SK-N-SH (cell line): ENCODE results near the gene RASGRP4. TPM values are rescaled to one million over a fixed set of nuclear protein-coding genes. Genes with fewer than 3 reads are reported as not detected.

Experiments
- CTCF ChIA-PET: fragments of 300-600, 350-600 bp; formaldehyde crosslinking; extraction: SDS; loops from one replicate; lab custom pipeline; 2021; lab: Yijun Ruan, JAX
- POLR2A ChIA-PET: fragments of 350-600 bp; sonication (Branson Sonifier 250); formaldehyde crosslinking; extraction: SDS; loops from one replicate; lab custom pipeline; 2020; ENCODE audit warnings: antibody characterized with exemption, inconsistent platforms; lab: Yijun Ruan, JAX
- DNase-seq: peaks from one replicate; pipeline ENCODE4 v3.0.0; 2012
- H2AFZ ChIP-seq: fragments of 200-600 bp; sonication (generic); 2 replicates; pipeline ENCODE4 v1.8.1; 2016; ENCODE audit warnings: antibody characterized with exemption, mild to moderate bottlenecking, low read depth
- H3F3A ChIP-seq: fragments of 200-600 bp; sonication (generic); replicated peaks from 2 replicates; pipeline ENCODE3; 2016; ENCODE audit warnings: antibody characterized with exemption, mild to moderate bottlenecking; ENCODE audit not compliant: insufficient read depth
- H3K27ac ChIP-seq, 2 experiments: fragments of 200-500 bp in 1 of 2; fragments of 200-600 bp in 1 of 2; sonication (Bioruptor generic) in 1 of 2; sonication (generic), shearing (Covaris generic) in 1 of 2; 2 replicates each; pipeline versions ENCODE4 v1.5.1 to v1.6.1; 2014 to 2016; ENCODE audit warnings: low read depth in 2 of 2, inconsistent platforms in 1 of 2, low read length in 1 of 2, mild to moderate bottlenecking in 1 of 2, mixed read lengths in 1 of 2
- H3K27me3 ChIP-seq: fragments of 200-600 bp; sonication (generic), shearing (Covaris generic); 2 replicates; pipeline ENCODE4 v1.6.1; 2016; ENCODE audit warnings: mixed run types; ENCODE audit not compliant: insufficient read depth
- H3K36me3 ChIP-seq, 2 experiments: fragments of 200-500 bp in 1 of 2; fragments of 200-600 bp in 1 of 2; sonication (Bioruptor generic) in 1 of 2; sonication (generic) in 1 of 2; replicated peaks in 1 of 2; 2 replicates each; pipeline versions ENCODE3 to v1.5.1; 2014 to 2016; ENCODE audit warnings: low read length in 1 of 2, mild to moderate bottlenecking in 1 of 2; ENCODE audit not compliant: insufficient read depth in 2 of 2, control insufficient read depth in 1 of 2
- H3K4me1 ChIP-seq, 2 experiments: fragments of 200-500 bp in 1 of 2; fragments of 200-600 bp in 1 of 2; sonication (Bioruptor generic) in 1 of 2; sonication (generic), shearing (Covaris generic) in 1 of 2; 2 replicates each; pipeline versions ENCODE4 v1.5.1 to v1.6.1; 2014 to 2016; ENCODE audit warnings: low read depth in 1 of 2, low read length in 1 of 2, mixed run types in 1 of 2; ENCODE audit not compliant: insufficient read depth in 2 of 2, control insufficient read depth in 1 of 2
- H3K4me2 ChIP-seq: fragments of 200-600 bp; sonication (generic), shearing (Covaris generic); 2 replicates; pipeline ENCODE4 v1.6.1; 2017; ENCODE audit warnings: mixed run types
- H3K4me3 ChIP-seq, 2 experiments: fragments of 200-500 bp in 1 of 2; fragments of 200-600 bp in 1 of 2; sonication (Bioruptor generic) in 1 of 2; sonication (generic), shearing (Covaris generic) in 1 of 2; 2 replicates each; pipeline versions ENCODE4 v1.5.1 to v1.8.1; 2014 to 2016; ENCODE audit warnings: low read depth in 2 of 2, inconsistent platforms in 1 of 2, low read length in 1 of 2, mild to moderate bottlenecking in 1 of 2, mixed read lengths in 1 of 2, moderate library complexity in 1 of 2
- H3K79me2 ChIP-seq: fragments of 200-600 bp; sonication (generic); 2 replicates; pipeline ENCODE4 v1.8.1; 2017; ENCODE audit warnings: mild to moderate bottlenecking; ENCODE audit not compliant: insufficient read depth
- H3K9ac ChIP-seq: fragments of 200-600 bp; sonication (generic); 2 replicates; pipeline ENCODE4 v1.6.1; 2017; ENCODE audit warnings: mixed run types
- H3K9me2 ChIP-seq: fragments of 200-600 bp; sonication (generic); 2 replicates; pipeline ENCODE4 v1.6.1; 2017; ENCODE audit warnings: mixed run types
- H3K9me3 ChIP-seq: fragments of 200-600 bp; sonication (generic); 2 replicates; pipeline ENCODE4 v1.6.1; 2017; ENCODE audit warnings: mixed run types, mild to moderate bottlenecking, moderate library complexity
- H4K20me1 ChIP-seq: fragments of 200-600 bp; sonication (generic); 2 replicates; pipeline ENCODE4 v1.6.1; 2017; ENCODE audit warnings: mild to moderate bottlenecking, mixed run types; ENCODE audit not compliant: insufficient read depth
- CTCF ChIP-seq: fragments of 200-600 bp; sonication (generic); IDR thresholded peaks from 2 replicates; pipeline ENCODE4 v1.6.1; 2017; ENCODE audit warnings: antibody characterized with exemption, mild to moderate bottlenecking, moderate library complexity
- EZH2phosphoT487 ChIP-seq: fragments of 200-600 bp; sonication (generic); IDR thresholded peaks from 2 replicates; pipeline ENCODE4 v1.6.1; 2017; ENCODE audit warnings: low read depth, mixed run types, mild to moderate bottlenecking, antibody characterized with exemption, moderate library complexity, borderline replicate concordance
- FOXJ3 ChIP-seq: sonication (generic); formaldehyde crosslinking; IDR thresholded peaks from 2 replicates; pipeline ENCODE4 v1.5.1; 2020; ENCODE audit warnings: mild to moderate bottlenecking, missing genetic modification reagents
- IRF3 ChIP-seq: fragments of 150-350 bp; IDR thresholded peaks from 2 replicates; pipeline ENCODE4 v1.6.1; 2016; ENCODE audit warnings: mild to moderate bottlenecking, low read depth, low read length
- JUND ChIP-seq: IDR thresholded peaks from 2 replicates; pipeline ENCODE4 v1.4.0; 2012
- MXI1 ChIP-seq: IDR thresholded peaks from 2 replicates; pipeline ENCODE4 v1.6.1; 2012; ENCODE audit warnings: mild to moderate bottlenecking, low read depth, low read length, improper control_type of control experiment
- PBX3 ChIP-seq: IDR thresholded peaks from 2 replicates; pipeline ENCODE4; 2012
- POLR2AphosphoS5 ChIP-seq: IDR thresholded peaks from 2 replicates; pipeline ENCODE4 v1.6.1; 2012; ENCODE audit warnings: low read depth, low read length
- REST ChIP-seq: IDR thresholded peaks from 2 replicates; pipeline ENCODE4 v1.6.1; 2012; ENCODE audit warnings: mild to moderate bottlenecking, low read depth, low read length, moderate library complexity
- RXRA ChIP-seq: IDR thresholded peaks from 2 replicates; pipeline ENCODE4 v1.4.0; 2012; ENCODE audit warnings: low read depth, mild to moderate bottlenecking, borderline replicate concordance
- TAF1 ChIP-seq: IDR thresholded peaks from 2 replicates; pipeline ENCODE4 v1.6.1; 2012; ENCODE audit warnings: low read depth, mild to moderate bottlenecking, low read length, moderate library complexity, borderline replicate concordance
- TCF12 ChIP-seq: IDR thresholded peaks from 2 replicates; pipeline ENCODE4 v1.4.0; 2012
- USF1 ChIP-seq: IDR thresholded peaks from 2 replicates; pipeline ENCODE4 v1.4.0; 2012; ENCODE audit warnings: low read depth, borderline replicate concordance
- USF2 ChIP-seq: fragments of 150-350 bp; IDR thresholded peaks from 2 replicates; pipeline ENCODE4 v1.6.1; 2017; ENCODE audit warnings: antibody characterized with exemption, low read length, low read depth, borderline replicate concordance
- ZBTB33 ChIP-seq: IDR thresholded peaks from 2 replicates; pipeline ENCODE4 v1.4.0; 2012; ENCODE audit warnings: low read depth, borderline replicate concordance
- WGBS: methylation state at CpG from one replicate; pipeline ENCODE4 v1.1.6; 2017; ENCODE audit warnings: low lambda C conversion rate; 5-methylcytosine and 5-hydroxymethylcytosine counted together
- polyA plus RNA-seq, 3 experiments: library from polyadenylated mRNA; depleted of rRNA; stranded (reverse); fragments of >200 nt; gene quantifications; 2 replicates each; pipeline ENCODE4 v1.2.3, GENCODE V29; 2012

Gene RASGRP4
- polyA plus RNA-seq, 1 of the 3 experiments (the other 2 are of a cell fraction) = not detected

- H3K27ac ChIP-seq = no peak overlapping the region
- H3K4me1 ChIP-seq = peaks cover 6 to 14% of the 10 kb centered on the region in 2 experiments; a peak in 3 of 4 replicates
- H3K4me2 ChIP-seq = peak overlapping the region; percentile 78
- no peak for DNase-seq
- no peaks in the 10 kb centered on the region for H3K9me3 ChIP-seq
- no peaks in the 10 kb centered on the region for H3K27me3 ChIP-seq
- peak overlapping the region in 1 of 2 experiments; percentile 91; a peak in 2 of 4 replicates for H3K4me3 ChIP-seq
- CTCF ChIA-PET = interaction anchor here (1.2 to 2.8 kb wide), 4 partner anchors 8 to 41 kb away, joined by 4 to 11 read pairs (median 8); partner anchors contain the start of genes CATSPERG, FAM98C and GGN
- H3K79me2 ChIP-seq = peaks cover 56% of the 10 kb centered on the region
- H3F3A ChIP-seq = no peaks in the 10 kb centered on the region
- H3K9me2 ChIP-seq = no peaks in the 10 kb centered on the region
- POLR2A ChIA-PET = interaction anchor here (2.2 to 3.6 kb wide), 2 partner anchors 9 to 11 kb away, joined by 6 to 29 read pairs; partner anchors contain the start of genes GGN and SPRED3
- H2AFZ ChIP-seq = no peak overlapping the region
- WGBS = 76% methylated on average over 3 of the region's 3 CpGs
- no peak overlapping the region for H3K9ac ChIP-seq
- peaks cover 26% of the 10 kb centered on the region for H4K20me1 ChIP-seq
- H3K36me3 ChIP-seq = peaks cover 17 to 21% of the 10 kb centered on the region in 2 experiments
- TF ChIP-seq REST (no peak), JUND (no peak), IRF3 (no peak), USF2 (no peak), PBX3 (no peak), TCF12 (no peak), RXRA (no peak), ZBTB33 (no peak), CTCF (no peak), MXI1 (no peak), USF1 (no peak), POLR2AphosphoS5 (no peak), EZH2phosphoT487 (no peak), FOXJ3 (CRISPR knock-in tag) (no peak), TAF1 (no peak)
Observed at GRCh38 chr19:38376576-38376975, 49.4 kb downstream of the RASGRP4 start.
